ENCODE results near the gene SLC38A11.
"Not testable (repeated sequence)": the region's sequence is repeated elsewhere in the genome, so short reads cannot be mapped to it uniquely, and the experiment has no call there.

DNA sequence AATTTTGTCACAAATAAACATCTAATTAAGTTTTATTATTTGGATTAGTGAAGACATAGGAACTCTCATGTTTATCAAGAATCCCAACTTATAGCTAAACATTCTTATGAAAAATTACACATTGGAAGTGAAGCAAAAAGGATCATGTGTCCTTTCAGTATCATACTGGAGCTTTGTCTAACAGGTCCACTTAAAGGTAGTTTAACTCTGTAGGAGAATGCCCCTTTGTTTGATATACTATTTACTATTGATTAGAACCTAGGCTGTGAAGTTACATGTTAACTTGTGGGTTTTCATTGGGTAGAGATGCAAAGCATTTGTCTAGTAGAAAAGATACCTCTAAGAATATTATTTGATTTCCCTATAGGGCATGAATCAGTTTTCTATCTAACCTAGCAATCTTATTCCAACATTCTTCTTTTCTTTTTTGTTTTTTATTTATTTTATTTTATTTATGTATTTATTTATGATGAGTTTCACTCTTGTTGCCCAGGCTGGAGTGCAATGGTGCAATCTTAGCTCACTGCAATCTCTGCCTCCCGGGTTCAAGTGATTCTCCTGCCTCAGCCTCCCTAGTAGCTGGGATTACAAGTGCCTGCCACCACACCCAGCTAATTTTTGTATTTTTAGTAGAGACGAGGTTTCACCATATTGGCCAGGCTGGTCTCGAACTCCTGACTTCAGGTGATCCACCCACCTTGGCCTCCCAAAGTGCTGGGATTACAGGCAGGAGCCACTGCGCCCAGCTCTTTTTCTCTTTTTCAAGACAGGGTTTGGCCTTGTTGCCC is 95.2 kb downstream of the SLC38A11 start:
- TF ChIP-seq, protein P1, sequence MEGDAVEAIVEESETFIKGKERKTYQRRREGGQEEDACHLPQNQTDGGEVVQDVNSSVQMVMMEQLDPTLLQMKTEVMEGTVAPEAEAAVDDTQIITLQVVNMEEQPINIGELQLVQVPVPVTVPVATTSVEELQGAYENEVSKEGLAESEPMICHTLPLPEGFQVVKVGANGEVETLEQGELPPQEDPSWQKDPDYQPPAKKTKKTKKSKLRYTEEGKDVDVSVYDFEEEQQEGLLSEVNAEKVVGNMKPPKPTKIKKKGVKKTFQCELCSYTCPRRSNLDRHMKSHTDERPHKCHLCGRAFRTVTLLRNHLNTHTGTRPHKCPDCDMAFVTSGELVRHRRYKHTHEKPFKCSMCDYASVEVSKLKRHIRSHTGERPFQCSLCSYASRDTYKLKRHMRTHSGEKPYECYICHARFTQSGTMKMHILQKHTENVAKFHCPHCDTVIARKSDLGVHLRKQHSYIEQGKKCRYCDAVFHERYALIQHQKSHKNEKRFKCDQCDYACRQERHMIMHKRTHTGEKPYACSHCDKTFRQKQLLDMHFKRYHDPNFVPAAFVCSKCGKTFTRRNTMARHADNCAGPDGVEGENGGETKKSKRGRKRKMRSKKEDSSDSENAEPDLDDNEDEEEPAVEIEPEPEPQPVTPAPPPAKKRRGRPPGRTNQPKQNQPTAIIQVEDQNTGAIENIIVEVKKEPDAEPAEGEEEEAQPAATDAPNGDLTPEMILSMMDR (IDR thresholded peaks at IDR 0.05) = not testable (repeated sequence)
- TF ChIP-seq POLR2A (IDR thresholded peaks at IDR 0.05) = not testable (repeated sequence)
